GM19438 (cell line): ENCODE data around the gene SOCS6.

ENCODE experiments used
- ATAC-seq: cut with Tn5 transposase; IDR thresholded peaks from one replicate; pipeline ENCODE4 v1.9.1; 2021; ENCODE audit warnings: low read depth; ENCODE audit not compliant: unreplicated experiment

Gene SOCS6

DNA sequence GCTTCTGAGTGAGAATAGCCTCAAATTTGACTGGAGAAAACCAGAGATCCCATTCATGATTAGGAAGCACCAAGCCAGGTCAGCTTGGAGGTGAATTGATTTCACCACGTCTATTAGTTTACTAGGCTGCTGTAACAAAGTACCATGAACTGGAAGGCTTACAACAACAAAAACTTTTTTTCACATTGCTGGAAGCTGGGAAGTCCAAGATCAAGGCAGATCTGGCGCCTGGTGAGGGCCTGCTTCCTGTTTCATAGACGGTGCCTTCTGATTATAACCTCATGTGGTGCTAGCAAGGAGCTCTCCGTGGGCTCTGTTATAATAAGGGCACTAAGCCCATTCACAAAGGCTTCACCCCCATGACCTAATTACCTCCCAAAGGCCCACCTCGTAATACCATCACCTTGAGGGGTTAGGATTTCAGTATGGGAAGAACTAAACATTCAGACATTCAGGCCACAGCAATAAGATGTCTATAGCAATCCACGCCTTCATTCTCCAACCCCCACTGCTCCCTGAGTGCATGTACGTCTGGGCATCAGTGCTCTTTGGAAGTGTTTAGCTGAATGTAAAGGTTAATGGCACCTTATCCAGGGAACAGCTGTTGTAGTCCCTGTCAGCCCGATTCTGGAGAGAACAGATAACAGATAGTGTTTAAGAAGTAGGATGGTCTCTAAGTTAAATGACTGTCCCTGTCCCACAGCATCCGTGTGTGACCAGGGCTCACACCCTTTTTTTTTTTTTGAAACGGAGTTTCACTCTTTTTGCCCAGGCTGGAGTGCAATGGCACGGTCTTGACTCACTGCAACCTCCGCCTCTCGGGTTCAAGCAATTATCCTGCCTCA lies 89.2 kb downstream of the SOCS6 start:
- no peak for ATAC-seq
